RWPE1 (cell line): ENCODE results near the gene ATP11A.
A peak's percentile ranks its signal among the peaks of the same experiment; 100 is the strongest.
"Not testable (repeated sequence)": the region's sequence is repeated elsewhere in the genome, so short reads cannot be mapped to it uniquely, and the experiment has no call there.

Experiments
- CTCF ChIA-PET: fragments of 350-600 bp; sonication (Branson Sonifier 250); formaldehyde crosslinking; extraction: SDS; loops from one replicate; lab custom pipeline; 2021; lab: Yijun Ruan, JAX
- POLR2A ChIA-PET: fragments of 400-600 bp; formaldehyde crosslinking; extraction: SDS; loops from one replicate; lab custom pipeline; 2020; ENCODE audit warnings: antibody characterized with exemption; ENCODE audit not compliant: low non-redundant PET; lab: Yijun Ruan, JAX
- DNase-seq: peaks from one replicate; pipeline ENCODE4 v3.0.0; 2012; ENCODE audit warnings: low spot score
- H3K27ac ChIP-seq: fragments of 450-650 bp; 2 replicates; pipeline ENCODE4 v1.5.1; 2017
- TF ChIP-seq, protein P1 (sequence below): fragments of 450-650 bp; conservative IDR thresholded peaks from 2 replicates; pipeline ENCODE4 v1.5.1; 2017; ENCODE audit warnings: low read depth, mild to moderate bottlenecking

ATP11A gene

DNA sequence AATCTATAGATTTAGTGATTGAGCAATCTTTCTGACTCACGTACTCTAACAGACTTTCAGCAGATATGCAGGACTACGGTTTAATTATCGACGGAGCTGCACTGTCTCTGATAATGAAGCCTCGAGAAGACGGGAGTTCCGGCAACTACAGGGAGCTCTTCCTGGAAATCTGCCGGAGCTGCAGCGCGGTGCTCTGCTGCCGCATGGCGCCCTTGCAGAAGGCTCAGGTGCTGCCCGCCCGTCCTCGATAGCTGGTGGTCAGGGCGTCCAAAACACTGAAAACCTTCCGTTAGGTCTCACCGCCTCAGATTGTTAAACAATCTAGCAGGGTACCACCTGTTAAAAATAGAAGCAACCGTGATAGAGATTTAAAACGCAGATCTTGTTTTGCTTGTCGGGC lies 166.0 kb downstream of the ATP11A start:
- ChIA-PET POLR2A (no interaction called here), CTCF (interaction anchor here (1.1 kb wide), 1 partner anchor 263 kb away, joined by 3 read pairs; no protein-coding TSS in a partner anchor)
- TF ChIP-seq, protein P1, sequence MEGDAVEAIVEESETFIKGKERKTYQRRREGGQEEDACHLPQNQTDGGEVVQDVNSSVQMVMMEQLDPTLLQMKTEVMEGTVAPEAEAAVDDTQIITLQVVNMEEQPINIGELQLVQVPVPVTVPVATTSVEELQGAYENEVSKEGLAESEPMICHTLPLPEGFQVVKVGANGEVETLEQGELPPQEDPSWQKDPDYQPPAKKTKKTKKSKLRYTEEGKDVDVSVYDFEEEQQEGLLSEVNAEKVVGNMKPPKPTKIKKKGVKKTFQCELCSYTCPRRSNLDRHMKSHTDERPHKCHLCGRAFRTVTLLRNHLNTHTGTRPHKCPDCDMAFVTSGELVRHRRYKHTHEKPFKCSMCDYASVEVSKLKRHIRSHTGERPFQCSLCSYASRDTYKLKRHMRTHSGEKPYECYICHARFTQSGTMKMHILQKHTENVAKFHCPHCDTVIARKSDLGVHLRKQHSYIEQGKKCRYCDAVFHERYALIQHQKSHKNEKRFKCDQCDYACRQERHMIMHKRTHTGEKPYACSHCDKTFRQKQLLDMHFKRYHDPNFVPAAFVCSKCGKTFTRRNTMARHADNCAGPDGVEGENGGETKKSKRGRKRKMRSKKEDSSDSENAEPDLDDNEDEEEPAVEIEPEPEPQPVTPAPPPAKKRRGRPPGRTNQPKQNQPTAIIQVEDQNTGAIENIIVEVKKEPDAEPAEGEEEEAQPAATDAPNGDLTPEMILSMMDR: no peak
- no peak overlapping the region for H3K27ac ChIP-seq
- no peak for DNase-seq

DNA sequence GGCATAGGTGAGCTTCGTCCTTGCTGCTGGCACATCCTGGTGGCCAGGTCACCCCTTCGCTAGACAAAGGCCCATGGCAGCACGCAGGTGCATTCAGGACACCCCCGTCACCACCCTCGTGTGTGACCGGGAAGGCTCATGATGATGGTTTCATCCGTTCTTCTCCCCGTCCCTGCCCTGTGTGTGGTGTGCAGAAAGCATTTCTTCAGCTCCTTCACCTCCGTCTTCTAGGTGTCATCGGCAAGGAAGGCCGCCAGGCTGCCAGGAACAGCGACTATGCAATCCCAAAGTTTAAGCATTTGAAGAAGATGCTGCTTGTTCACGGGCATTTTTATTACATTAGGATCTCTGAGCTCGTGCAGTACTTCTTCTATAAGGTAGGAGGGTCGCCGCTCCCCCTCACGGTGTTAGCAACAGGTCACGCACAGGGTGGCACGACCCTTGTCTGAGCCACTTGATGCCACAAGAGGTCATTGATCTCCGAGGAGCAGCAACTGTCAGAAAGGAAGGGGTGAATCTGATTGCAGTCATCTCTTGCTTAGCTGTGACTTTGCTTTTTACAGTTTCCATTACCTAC lies 168.2 kb downstream of the ATP11A start:
- H3K27ac ChIP-seq: no peak overlapping the region
- TF ChIP-seq, protein P1: no peak
- POLR2A ChIA-PET: interaction anchor here (0.7 kb wide), 1 partner anchor 30 kb away, joined by 3 read pairs; no protein-coding TSS in a partner anchor
- CTCF ChIA-PET: no interaction called here
- DNase-seq: no peak

DNA sequence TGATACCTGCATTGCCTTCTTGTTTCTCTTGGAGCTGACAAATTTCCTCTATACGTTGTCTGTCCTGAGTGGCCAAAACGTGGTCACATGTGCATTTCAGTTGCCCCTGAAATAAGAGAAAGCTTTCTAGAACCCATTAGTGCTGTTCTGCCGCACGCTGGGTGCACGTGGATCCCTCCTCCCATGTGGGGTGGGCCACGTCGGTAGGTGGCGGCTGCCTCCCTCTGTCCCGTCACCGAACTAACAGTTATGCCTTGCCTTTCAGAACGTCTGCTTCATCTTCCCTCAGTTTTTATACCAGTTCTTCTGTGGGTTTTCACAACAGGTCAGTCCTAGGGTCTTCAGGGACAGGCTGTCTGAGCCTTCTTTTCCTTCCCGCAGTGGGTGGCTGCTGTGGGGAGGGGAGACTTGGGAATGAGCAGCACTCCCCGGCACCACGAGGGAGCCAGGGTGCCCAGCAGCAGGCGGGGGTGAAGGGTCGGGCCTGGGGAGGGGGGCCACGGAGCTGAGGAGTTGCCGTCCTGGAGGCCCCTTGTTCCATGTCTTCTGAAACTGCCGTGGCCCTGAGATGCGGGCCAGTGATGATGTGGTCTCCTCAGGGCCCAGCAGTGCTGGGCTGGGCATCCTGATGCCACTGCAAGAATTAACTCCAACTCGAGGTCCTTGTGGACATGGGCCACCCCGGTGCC lies 169.4 kb downstream of the ATP11A start:
- DNase-seq: no peak
- TF ChIP-seq, protein P1: no peak
- ChIA-PET POLR2A (no interaction called here), CTCF (no interaction called here)
- no peak overlapping the region for H3K27ac ChIP-seq

DNA sequence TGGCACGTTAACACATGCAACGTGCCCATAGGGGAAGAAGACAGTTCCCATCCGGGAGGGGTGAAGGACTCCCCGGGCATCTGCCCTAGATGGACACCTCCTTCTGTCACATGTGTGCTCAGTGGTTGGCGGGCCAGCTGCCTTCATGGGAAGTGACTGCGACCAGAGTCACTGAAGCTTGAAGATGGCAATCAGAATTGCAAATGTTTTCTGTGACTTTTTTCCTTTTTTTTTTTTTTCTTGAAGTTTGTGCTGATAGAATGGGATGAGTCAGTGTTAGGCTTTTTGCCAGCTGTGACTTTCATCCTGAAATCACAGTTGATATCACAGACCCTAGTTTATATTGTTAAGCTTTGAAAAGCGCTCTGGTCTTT lies 170.0 kb downstream of the ATP11A start:
- TF ChIP-seq, protein P1: no peak
- ChIA-PET POLR2A (no interaction called here), CTCF (interaction anchor here (0.9 kb wide), 1 partner anchor 224 kb away, joined by 5 read pairs; no protein-coding TSS in a partner anchor)
- H3K27ac ChIP-seq: no peak overlapping the region
- peak; percentile 7 for DNase-seq

DNA sequence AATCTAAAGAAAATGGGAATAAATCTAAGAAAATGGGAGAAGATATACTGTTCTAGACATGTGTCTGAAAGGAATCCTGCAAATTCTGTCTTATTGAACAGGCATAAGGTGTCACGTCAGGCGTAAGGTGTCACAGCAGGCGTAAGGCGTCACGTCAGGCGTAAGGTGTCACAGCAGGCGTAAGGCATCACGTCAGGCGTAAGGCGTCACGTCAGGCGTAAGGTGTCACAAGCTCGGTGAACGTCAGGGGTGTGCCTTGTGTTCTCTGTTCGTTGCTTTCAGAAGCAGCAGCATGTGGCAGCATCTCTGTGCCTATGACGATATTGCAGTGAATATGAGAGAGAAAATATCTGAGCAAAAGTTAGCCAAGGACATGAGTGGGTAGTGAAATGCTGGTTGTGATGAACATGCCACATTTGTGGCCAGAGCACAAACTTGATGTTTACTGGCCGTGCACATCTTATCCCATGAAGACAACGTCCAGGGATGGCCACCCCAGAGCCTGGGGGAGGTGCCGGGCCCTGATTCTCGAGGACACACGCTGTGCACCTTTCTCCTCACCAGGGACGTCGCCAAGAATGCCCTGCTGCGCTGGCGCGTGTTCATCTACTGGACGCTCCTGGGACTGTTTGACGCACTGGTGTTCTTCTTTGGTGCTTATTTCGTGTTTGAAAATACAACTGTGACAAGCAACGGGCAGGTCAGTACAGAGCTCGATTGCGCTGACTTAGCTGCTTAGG lies 172.2 kb downstream of the ATP11A start:
- TF ChIP-seq, protein P1: no peak
- H3K27ac ChIP-seq: no peak overlapping the region
- no peak for DNase-seq
- CTCF ChIA-PET: interaction anchor here (0.6 kb wide), 1 partner anchor 114 kb away, joined by 3 read pairs; no protein-coding TSS in a partner anchor
- POLR2A ChIA-PET: interaction anchor here (0.7 kb wide), 1 partner anchor 229 kb away, joined by 5 read pairs; no protein-coding TSS in a partner anchor

DNA sequence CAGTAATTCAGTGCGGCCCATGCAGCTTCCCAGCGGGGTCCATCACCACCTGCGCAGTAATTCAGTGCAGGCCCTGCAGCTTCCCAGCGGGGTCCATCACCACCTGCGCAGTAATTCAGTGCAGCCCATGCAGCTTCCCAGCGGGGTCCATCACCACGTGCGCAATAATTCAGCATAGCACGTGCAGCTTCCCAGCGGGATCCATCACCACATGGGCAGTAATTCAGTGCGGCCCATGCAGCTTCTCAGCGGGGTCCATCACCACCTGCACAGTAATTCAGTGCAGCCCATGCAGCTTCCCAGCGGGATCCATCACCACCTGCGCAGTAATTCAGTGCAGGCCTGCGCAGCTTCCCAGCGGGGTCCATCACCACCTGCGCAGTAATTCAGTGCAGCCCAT lies 173.5 kb downstream of the ATP11A start:
- H3K27ac ChIP-seq, POLR2A ChIA-PET, CTCF ChIA-PET, DNase-seq: not testable (repeated sequence)

DNA sequence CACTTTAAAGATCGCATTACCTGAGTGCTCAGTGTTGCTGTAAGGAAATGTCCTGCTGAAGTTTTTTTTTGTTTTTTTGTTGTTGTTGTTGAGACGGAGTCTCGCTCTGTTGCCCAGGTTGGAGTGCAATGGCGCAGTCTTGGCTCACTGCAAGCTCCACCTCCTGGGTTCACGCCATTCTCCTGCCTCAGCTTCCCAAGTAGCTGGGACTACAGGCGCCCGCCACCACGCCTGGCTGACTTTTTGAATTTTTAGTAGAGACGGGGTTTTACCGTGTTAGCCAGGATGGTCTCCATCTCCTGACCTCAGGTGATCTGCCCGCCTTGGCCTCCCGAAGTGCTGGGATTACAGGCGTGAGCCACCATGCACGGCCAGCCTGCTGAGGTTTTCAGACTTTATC lies 175.6 kb downstream of the ATP11A start:
- POLR2A ChIA-PET: not testable (repeated sequence)

More for the DNA sequence above, 175.6 kb downstream of the ATP11A start:
- DNase-seq, H3K27ac ChIP-seq: not testable (repeated sequence)
- CTCF ChIA-PET: interaction anchor here (0.6 kb wide), 1 partner anchor 197 kb away, joined by 4 read pairs; no protein-coding TSS in a partner anchor
